HG02884 (cell line): Measurements from ENCODE around the gene RHOH.

ENCODE experiments used
- ATAC-seq: cut with Tn5 transposase; IDR thresholded peaks from one replicate; pipeline ENCODE4 v1.9.1; 2021; ENCODE audit warnings: mild to moderate bottlenecking, moderate library complexity; ENCODE audit not compliant: unreplicated experiment

The RHOH gene

GRCh38 chr4:40204507-40205258, 7.9 kb downstream of the RHOH start:
- no peak for ATAC-seq

DNA sequence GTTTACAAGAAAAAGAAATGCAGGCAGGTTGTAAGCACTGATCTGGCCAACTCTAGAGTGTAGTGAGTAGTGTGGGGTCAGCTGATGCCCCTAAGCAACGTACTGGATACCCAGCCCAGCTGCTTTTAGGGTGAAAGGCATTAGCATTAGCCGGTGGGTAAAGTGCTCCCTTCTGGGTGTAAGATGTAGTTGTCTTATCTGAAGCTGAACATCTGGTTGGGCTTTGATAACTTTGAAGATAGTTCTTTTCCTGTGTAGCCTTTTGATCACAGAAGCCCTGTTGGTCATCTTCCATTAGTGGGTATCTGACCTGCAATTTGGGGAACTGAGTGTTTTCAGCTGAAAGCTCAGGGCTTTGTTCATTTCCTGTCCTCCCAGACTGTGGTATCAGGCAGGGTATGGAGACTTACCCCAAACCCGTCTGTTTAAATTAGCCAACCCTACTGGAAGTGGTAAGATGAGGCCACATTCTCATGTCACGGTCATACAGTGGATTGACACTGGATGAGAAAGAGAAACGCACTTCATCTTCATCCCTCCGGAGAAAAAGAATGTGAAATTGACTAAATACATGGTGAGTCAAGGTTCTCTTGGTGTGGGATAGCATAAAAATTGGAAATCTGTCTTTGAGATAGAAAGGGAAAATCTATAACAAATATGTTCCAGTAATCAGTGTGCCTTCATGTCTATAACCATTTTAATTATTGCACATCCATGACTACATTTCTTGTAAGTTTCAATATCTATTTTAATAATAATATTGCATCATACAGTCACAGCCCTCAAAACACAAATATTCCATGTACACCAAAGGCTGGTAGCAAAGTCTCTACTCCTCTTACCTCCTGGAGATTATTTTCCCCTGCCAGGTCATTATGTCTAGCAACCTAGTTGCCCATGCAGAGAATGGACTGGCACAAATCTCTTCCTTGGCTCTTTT, 8.7 kb downstream of the RHOH start:
- ATAC-seq = peak; percentile 61

- ATAC-seq = no peak
Observed at GRCh38 chr4:40206426-40206825, 9.6 kb downstream of the RHOH start.

- no peak for ATAC-seq
Observed at GRCh38 chr4:40209401-40209800, 12.6 kb downstream of the RHOH start.

GRCh38 chr4:40210776-40211175, 13.9 kb downstream of the RHOH start:
- no peak for ATAC-seq

DNA sequence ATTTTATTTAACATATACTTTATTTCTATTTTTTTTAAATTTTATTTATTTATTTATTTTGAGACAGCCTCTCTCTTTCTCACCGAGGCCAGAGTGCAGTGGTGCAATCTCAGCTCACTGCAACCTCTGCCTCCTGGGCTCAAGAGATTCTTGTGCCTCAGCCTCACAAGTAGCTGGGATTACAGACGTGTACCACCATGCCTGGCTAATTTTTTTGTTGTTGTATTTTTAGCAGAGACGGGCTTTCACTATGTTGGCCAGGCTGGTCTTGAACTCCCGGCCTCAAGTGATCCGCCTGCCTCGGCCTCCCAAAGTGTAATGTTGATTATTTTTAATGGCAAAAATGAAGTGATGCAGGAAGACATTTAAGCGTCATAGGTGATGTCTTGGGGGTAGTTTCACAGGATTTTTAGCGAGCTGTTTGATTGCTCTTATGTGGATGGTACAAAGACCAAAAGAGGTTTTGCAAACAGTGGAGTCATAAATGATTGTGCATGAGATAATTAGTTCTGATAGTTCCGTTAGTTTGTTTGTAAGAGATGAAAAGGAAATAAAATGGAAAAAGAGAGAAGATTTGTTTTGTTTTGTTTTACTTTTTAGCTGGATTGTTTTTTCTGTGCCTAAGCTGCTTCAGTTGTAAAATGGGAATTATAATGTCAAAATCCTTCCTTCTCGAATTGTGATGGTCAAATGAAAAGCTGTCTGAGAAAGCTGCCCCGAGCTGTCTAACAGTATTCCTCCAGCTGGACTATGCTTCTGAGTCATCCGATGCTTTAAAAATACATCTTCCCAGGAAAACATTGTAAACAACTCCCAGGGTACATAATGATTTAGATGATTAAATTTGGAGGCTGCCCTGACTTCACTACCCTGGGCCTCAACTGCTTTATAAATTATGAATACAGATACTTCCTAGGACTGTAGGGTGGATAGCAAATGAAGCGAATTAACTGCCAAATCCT, 14.7 kb downstream of the RHOH start:
- ATAC-seq = no peak

DNA sequence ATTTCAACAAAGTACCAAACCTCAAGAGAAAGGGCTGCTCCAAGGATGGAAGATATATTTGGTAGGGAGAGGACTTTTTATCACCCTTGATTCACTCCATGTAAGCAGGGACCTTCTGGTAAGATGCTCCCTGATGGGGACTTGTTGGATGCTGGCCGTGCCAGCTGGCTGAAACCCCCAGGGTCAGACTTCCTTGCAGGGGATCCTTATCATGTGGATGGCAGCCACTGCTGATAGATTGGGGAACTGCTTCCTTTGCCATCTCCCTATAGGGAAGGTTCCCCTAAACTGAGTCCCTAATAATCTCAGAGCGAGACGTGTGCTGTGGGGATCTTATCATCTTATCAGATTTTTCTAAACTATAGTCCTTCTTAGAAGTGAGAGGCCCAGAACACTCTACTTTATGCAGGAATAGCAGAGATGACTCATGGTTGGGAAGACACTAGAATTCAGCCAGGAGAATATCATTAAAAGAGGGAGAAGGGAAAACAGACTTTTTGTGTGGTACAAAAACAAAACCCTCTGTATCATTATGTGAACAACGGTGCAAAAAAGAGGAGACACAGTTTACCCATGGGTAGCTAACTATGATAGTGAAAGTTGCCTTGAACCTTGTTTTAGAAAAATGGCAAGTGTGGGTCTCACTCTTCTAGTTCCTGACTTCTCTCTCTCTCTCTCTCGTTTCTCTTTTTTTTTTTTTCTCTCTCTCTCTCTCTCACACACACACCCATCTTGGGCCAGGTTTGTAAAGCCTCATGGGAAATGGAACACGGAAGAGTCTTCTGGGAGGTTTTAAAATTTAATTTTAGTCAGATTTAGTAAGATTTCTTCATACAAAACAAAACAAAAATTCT, 16.1 kb downstream of the RHOH start:
- ATAC-seq = no peak

DNA sequence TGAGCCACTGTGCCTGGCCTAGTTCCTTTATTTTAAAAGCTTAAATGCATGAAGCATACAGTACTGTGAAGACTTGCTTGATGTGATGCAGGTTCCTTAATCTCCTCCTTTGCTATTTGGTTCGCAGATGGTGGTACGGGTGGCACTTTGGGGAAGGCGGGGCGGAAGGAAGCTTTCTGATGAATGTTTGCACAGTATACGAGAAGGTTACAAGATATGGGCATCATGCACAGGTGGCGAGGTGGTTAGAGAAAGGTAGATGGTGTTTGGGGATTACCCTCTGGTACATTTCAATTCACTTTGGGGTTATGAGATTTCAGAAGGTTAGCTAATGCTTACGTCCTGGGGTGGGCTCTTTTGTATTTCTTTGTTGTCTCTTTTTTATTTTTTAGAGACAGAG, 17.2 kb downstream of the RHOH start:
- ATAC-seq = no peak

- no peak for ATAC-seq
Observed at GRCh38 chr4:40214661-40215418, 18.0 kb downstream of the RHOH start.

DNA sequence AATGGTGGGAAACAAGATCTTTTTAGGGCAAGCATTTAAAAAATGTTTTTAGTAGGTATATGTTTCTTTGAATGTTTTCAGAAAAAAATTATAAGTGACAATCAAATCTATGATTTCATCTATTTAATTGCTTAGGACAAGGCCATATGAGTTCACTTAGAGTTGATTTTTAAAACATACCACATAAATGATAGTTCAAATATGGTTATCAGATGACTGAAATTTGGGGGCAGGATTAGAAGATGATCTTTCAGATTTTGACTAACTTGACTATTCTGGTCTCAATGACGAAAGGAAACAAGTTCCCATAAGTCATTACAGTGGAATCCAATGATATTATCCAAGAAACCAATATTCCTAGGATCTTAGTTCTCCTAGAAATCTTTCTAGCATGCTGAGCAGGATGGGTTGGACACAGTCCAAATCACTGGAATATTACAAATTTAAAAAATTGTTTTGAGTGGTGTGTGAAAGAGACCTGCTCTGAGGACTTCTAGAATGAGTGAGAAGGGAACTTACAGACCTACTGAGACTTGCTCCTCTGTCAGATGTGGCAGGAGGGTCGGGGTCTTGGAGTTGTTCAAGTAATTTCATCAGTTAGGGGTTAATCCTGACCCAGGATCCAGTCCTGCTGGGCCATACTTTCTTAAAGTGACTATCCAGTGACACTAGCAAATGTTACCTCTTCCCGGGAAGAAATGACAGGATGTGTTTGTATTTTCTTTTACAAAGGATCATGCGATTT, 20.0 kb downstream of the RHOH start:
- ATAC-seq = no peak

GRCh38 chr4:40221744-40222143, 24.9 kb downstream of the RHOH start:
- ATAC-seq = no peak

- ATAC-seq = no peak
Observed at GRCh38 chr4:40223343-40223742, 26.5 kb downstream of the RHOH start.

- no peak for ATAC-seq
Observed at GRCh38 chr4:40224432-40224831, 27.6 kb downstream of the RHOH start.

GRCh38 chr4:40225497-40225896, 28.7 kb downstream of the RHOH start:
- no peak for ATAC-seq

- peak; percentile 61 for ATAC-seq
Observed at GRCh38 chr4:40227284-40227683, 30.5 kb downstream of the RHOH start.

- peak; percentile 63 for ATAC-seq
Observed at GRCh38 chr4:40228497-40229365, 31.9 kb downstream of the RHOH start.

- ATAC-seq = no peak
Observed at GRCh38 chr4:40231316-40231863, 34.6 kb downstream of the RHOH start.
